H9 (cell line): ENCODE data around the gene SCAND1. TPM values are rescaled to one million over a fixed set of nuclear protein-coding genes. Genes with fewer than 3 reads are reported as not detected.
A peak's percentile ranks its signal among the peaks of the same experiment; 100 is the strongest.
"Not testable (repeated sequence)": the region's sequence is repeated elsewhere in the genome, so short reads cannot be mapped to it uniquely, and the experiment has no call there.

Experiments used
- DNase-seq: peaks from one replicate; pipeline ENCODE4 v3.0.0-alpha.2; 2017
- H2AFZ ChIP-seq: one replicate; pipeline ENCODE4 v1.6.1; 2013; ENCODE audit warnings: mild to moderate bottlenecking, low read length, control low read depth, moderate library complexity
- H2AK5ac ChIP-seq: 2 replicates; pipeline ENCODE4 v1.6.1; 2013; ENCODE audit warnings: low read length, control low read depth, mixed read lengths; ENCODE audit not compliant: insufficient read length
- H2BK120ac ChIP-seq: one replicate; pipeline ENCODE4 v1.6.1; 2013; ENCODE audit warnings: low read depth, mild to moderate bottlenecking, low read length, control low read depth, inconsistent platforms; ENCODE audit not compliant: poor library complexity, severe bottlenecking
- H2BK12ac ChIP-seq: 2 replicates; pipeline ENCODE4 v1.6.1; 2013; ENCODE audit warnings: low read length, control low read depth, mixed read lengths, low read depth; ENCODE audit not compliant: insufficient read length
- H2BK15ac ChIP-seq: 2 replicates; pipeline ENCODE4 v1.6.1; 2013; ENCODE audit warnings: low read depth, low read length, control low read depth
- H2BK20ac ChIP-seq: one replicate; pipeline ENCODE4 v1.6.1; 2013; ENCODE audit warnings: low read depth, mild to moderate bottlenecking, low read length, control low read depth, inconsistent platforms; ENCODE audit not compliant: poor library complexity, severe bottlenecking
- H2BK5ac ChIP-seq: 2 replicates; pipeline ENCODE4 v1.6.1; 2013; ENCODE audit warnings: low read length, control low read depth, mixed read lengths; ENCODE audit not compliant: insufficient read length
- H3K14ac ChIP-seq: 2 replicates; pipeline ENCODE4 v1.6.1; 2013; ENCODE audit warnings: low read length, control low read depth; ENCODE audit not compliant: insufficient read depth
- H3K18ac ChIP-seq: 2 replicates; pipeline ENCODE4 v1.6.1; 2013; ENCODE audit warnings: low read depth, mild to moderate bottlenecking, mixed read lengths, low read length, control low read depth; ENCODE audit not compliant: insufficient read length
- H3K23ac ChIP-seq: 2 replicates; pipeline ENCODE4 v1.6.1; 2013; ENCODE audit warnings: low read length, control low read depth, mixed read lengths, low read depth; ENCODE audit not compliant: insufficient read length
- H3K23me2 ChIP-seq: 2 replicates; pipeline ENCODE4 v1.6.1; 2013; ENCODE audit warnings: low read depth, mild to moderate bottlenecking, mixed read lengths, low read length, control low read depth; ENCODE audit not compliant: insufficient read length, poor library complexity, severe bottlenecking
- H3K27ac ChIP-seq: 2 replicates; pipeline ENCODE4 v1.5.1; 2013; ENCODE audit warnings: low read length, control low read depth, mixed read lengths, low read depth; ENCODE audit not compliant: insufficient read length
- H3K27me3 ChIP-seq: 2 replicates; pipeline ENCODE4 v1.6.1; 2013; ENCODE audit warnings: low read length, control low read depth, inconsistent platforms; ENCODE audit not compliant: insufficient read depth
- H3K4ac ChIP-seq: 2 replicates; pipeline ENCODE4 v1.6.1; 2013; ENCODE audit warnings: low read depth, mild to moderate bottlenecking, control low read depth, inconsistent platforms, low read length, moderate library complexity
- H3K4me1 ChIP-seq: 2 replicates; pipeline ENCODE4 v1.6.1; 2013; ENCODE audit warnings: low read length, control low read depth, inconsistent platforms; ENCODE audit not compliant: insufficient read depth
- H3K4me2 ChIP-seq: 2 replicates; pipeline ENCODE4 v1.6.1; 2013; ENCODE audit warnings: low read length, control low read depth, mixed read lengths; ENCODE audit not compliant: insufficient read length, insufficient read depth
- H3K56ac ChIP-seq: 2 replicates; pipeline ENCODE4 v1.6.1; 2013; ENCODE audit warnings: low read depth, mild to moderate bottlenecking, mixed read lengths, low read length, control low read depth; ENCODE audit not compliant: insufficient read length
- H3K79me1 ChIP-seq: 2 replicates; pipeline ENCODE4 v1.6.1; 2013; ENCODE audit warnings: low read depth, mild to moderate bottlenecking, moderate library complexity, low read length, control low read depth, inconsistent platforms; ENCODE audit not compliant: insufficient read depth, poor library complexity, severe bottlenecking
- H3K79me2 ChIP-seq: 2 replicates; pipeline ENCODE4 v1.6.1; 2013; ENCODE audit warnings: low read length, control low read depth, inconsistent platforms; ENCODE audit not compliant: insufficient read depth
- H3K9ac ChIP-seq: 2 replicates; pipeline ENCODE4 v1.6.1; 2013; ENCODE audit warnings: low read length, control low read depth, mixed read lengths; ENCODE audit not compliant: insufficient read length; ENCODE audit errors: extremely low read depth
- H3K9me3 ChIP-seq: one replicate; pipeline ENCODE4 v1.6.1; 2013; ENCODE audit warnings: low read depth, low read length, inconsistent platforms; ENCODE audit not compliant: control insufficient read depth
- H3T11ph ChIP-seq: one replicate; pipeline ENCODE4 v1.6.1; 2013; ENCODE audit warnings: mild to moderate bottlenecking, low read length, control low read depth, inconsistent platforms
- H4K20me1 ChIP-seq: one replicate; pipeline ENCODE4 v1.6.1; 2013; ENCODE audit not compliant: control insufficient read depth, insufficient read length, insufficient read depth
- H4K5ac ChIP-seq: 2 replicates; pipeline ENCODE4 v1.6.1; 2013; ENCODE audit warnings: low read depth, mild to moderate bottlenecking, mixed read lengths, low read length, control low read depth; ENCODE audit not compliant: insufficient read length
- H4K8ac ChIP-seq: replicated peaks from 2 replicates; pipeline ENCODE4 v1.6.1; 2013; ENCODE audit warnings: low read length, control low read depth, mixed read lengths, low read depth; ENCODE audit not compliant: insufficient read length
- H4K91ac ChIP-seq: 2 replicates; pipeline ENCODE4 v1.6.1; 2013; ENCODE audit warnings: low read depth, mild to moderate bottlenecking, moderate library complexity, mixed read lengths, low read length, control low read depth; ENCODE audit not compliant: insufficient read length
- H3K27ac Mint-ChIP-seq, 3 experiments: 2 replicates in 2 of 3; 3 replicates in 1 of 3; pipeline ENCODE4 v1.8.0; 2020 to 2021; ENCODE audit warnings: mixed read lengths in 3 of 3, mild to moderate bottlenecking in 1 of 3, moderate library complexity in 1 of 3
- H3K27me3 Mint-ChIP-seq: 2 replicates; pipeline ENCODE4 v1.8.0; 2021; ENCODE audit warnings: low read depth, mild to moderate bottlenecking, moderate library complexity, mixed read lengths
- H3K36me3 Mint-ChIP-seq, 3 experiments: 2 replicates in 2 of 3; 3 replicates in 1 of 3; pipeline ENCODE4 v1.8.0; 2020 to 2021; ENCODE audit warnings: low read depth in 3 of 3, mixed read lengths in 3 of 3; ENCODE audit not compliant: insufficient read depth in 1 of 3
- H3K4me1 Mint-ChIP-seq, 2 experiments: 2 replicates each; pipeline ENCODE4 v1.8.0; 2020; ENCODE audit warnings: mixed read lengths in 2 of 2
- H3K4me3 Mint-ChIP-seq, 2 experiments: 2 replicates in 1 of 2; 3 replicates in 1 of 2; pipeline ENCODE4 v1.8.0; 2020 to 2021; ENCODE audit warnings: mild to moderate bottlenecking in 2 of 2, mixed read lengths in 2 of 2, moderate library complexity in 1 of 2
- H3K9me3 Mint-ChIP-seq, 2 experiments: 2 replicates in 1 of 2; 3 replicates in 1 of 2; pipeline ENCODE4 v1.8.0; 2020; ENCODE audit warnings: mild to moderate bottlenecking in 2 of 2, mixed read lengths in 2 of 2, moderate library complexity in 1 of 2
- WGBS: extraction: QIAGEN DNeasy Blood & Tissue Kit; methylation state at CpG from one replicate; pipeline ENCODE4 v1.1.7; 2013; ENCODE audit warnings: missing lambda C conversion rate, low lambda C conversion rate, mixed read lengths; ENCODE audit not compliant: insufficient read length; ENCODE audit errors: extremely low coverage; 5-methylcytosine and 5-hydroxymethylcytosine counted together
- total RNA-seq: library from RNA; stranded (reverse); gene quantifications from 2 replicates; pipeline ENCODE4 v1.2.1, GENCODE V29; 2021
- TF ChIP-seq, protein P1 (sequence below): fragments of 200-600 bp; sonication (generic); conservative IDR thresholded peaks from 3 replicates; pipeline ENCODE4 v1.8.0; 2021; ENCODE audit warnings: antibody characterized with exemption, mild to moderate bottlenecking

Gene SCAND1
- total RNA-seq, 1 experiment from 2014 or later, result 59.1 TPM

DNA sequence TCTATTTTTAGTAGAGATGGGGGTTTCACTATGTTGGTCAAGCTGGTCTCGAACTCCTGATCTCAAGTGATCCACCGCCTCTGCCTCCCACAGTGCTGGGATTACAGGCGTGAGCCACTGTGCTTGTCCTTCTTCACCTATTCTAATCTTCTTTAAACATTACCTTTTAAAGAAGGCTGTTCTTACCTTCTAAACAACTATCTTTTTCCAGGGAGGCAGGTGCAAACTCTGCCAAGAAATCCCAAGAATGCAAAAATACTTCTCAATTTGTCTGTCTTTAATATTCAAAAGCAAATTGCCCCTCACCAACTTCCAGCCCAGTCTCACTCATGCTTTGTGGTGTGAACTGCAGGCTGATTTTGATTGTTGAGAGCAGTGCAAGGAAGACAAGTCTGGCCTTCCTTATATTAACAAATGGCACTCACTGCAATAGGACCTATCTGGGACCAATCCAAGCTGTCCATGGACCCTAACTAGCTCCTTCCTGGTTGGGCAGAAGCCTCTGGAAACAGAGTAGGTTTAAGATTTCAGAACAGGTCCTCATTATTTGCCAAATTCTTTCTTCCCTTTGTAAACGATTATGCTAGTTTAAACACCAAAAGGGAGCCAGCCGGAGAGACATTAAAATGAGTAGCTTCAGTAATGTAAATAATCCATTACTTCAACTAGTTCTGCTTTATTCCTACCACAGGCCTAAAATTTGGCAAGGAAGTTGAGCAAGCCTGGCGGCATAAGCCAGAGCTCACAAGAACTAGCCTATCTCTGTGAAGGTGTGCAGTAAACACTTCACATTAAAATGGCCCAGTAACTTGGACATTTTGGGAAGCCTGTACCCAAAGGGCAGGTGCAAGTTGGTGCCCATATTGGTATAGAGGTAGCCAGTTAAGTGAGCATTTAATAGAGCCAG is 1.6 kb downstream of the SCAND1 start:
- no peaks in the 10 kb centered on the region for H3K9me3 ChIP-seq
- no peak overlapping the region for H4K8ac ChIP-seq
- no peaks in the 10 kb centered on the region for H3K4me1 ChIP-seq
- TF ChIP-seq, protein P1, sequence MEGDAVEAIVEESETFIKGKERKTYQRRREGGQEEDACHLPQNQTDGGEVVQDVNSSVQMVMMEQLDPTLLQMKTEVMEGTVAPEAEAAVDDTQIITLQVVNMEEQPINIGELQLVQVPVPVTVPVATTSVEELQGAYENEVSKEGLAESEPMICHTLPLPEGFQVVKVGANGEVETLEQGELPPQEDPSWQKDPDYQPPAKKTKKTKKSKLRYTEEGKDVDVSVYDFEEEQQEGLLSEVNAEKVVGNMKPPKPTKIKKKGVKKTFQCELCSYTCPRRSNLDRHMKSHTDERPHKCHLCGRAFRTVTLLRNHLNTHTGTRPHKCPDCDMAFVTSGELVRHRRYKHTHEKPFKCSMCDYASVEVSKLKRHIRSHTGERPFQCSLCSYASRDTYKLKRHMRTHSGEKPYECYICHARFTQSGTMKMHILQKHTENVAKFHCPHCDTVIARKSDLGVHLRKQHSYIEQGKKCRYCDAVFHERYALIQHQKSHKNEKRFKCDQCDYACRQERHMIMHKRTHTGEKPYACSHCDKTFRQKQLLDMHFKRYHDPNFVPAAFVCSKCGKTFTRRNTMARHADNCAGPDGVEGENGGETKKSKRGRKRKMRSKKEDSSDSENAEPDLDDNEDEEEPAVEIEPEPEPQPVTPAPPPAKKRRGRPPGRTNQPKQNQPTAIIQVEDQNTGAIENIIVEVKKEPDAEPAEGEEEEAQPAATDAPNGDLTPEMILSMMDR, result no peak
- no peaks in the 10 kb centered on the region for H4K20me1 ChIP-seq
- H4K5ac ChIP-seq, result no peak overlapping the region
- no peak overlapping the region for H2BK20ac ChIP-seq
- no peak overlapping the region for H2BK12ac ChIP-seq
- Mint-ChIP-seq H3K4me3 (peak overlapping the region; percentile 90 to 98), H3K9me3 (no peaks in the 10 kb centered on the region), H3K27me3 (no peaks in the 10 kb centered on the region; the same call in 1 of the 2 replicates), H3K27ac (peak overlapping the region; percentile 90 to 97 (median 92)), H3K36me3 (peaks cover under 1 to 11% (median 9%) of the 10 kb centered on the region in 3 experiments; a peak in 5 of 7 replicates), H3K4me1 (peaks cover 9% of the 10 kb centered on the region in 2 experiments)
- no peaks in the 10 kb centered on the region for H3K79me1 ChIP-seq
- H3K27me3 ChIP-seq, result 0 out of 2 replicates have a peak, but pooled peaks cover under 1% of the 10 kb centered on the region
- no peak overlapping the region for H2AFZ ChIP-seq
- H2BK5ac ChIP-seq, result no peak overlapping the region
- H2AK5ac ChIP-seq, result no peak overlapping the region
- H3K79me2 ChIP-seq, result 0 out of 2 replicates have a peak, but pooled peaks cover 2% of the 10 kb centered on the region
- no peak overlapping the region for H3K4ac ChIP-seq
- H3K9ac ChIP-seq, result peak overlapping the region; percentile 93
- H3K4me2 ChIP-seq, result peak overlapping the region; percentile 90
- H4K91ac ChIP-seq, result no peak overlapping the region
- no peak overlapping the region for H2BK120ac ChIP-seq
- H3K27ac ChIP-seq, result peak overlapping the region; percentile 83
- H3K18ac ChIP-seq, result no peak overlapping the region
- no peak overlapping the region for H3K14ac ChIP-seq
- H3K23ac ChIP-seq, result no peak overlapping the region
- no peak overlapping the region for H3T11ph ChIP-seq
- H3K56ac ChIP-seq, result no peak overlapping the region
- H2BK15ac ChIP-seq, result no peak overlapping the region
- WGBS, result no CpG with 5 or more reads among the region's 6 CpGs
- DNase-seq, result no peak
- H3K23me2 ChIP-seq, result peaks cover 12% of the 10 kb centered on the region

DNA sequence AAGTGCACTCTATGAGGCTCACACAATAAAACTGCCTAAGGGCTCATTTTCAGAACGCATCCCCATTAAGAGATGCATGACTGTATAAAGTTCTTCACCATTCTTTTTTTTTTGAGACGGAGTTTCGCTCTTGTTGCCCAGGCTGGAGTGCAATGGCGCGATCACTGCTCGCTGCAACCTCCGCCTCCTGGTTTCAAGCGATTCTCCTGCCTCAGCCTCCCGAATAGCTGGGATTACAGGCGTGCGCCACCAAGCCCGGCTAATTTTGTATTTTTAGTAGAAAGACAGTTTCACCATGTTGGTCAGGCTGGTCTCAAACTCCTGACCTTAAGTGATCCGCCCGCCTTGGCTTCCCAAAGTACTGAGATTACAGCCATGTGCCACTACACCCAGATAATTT is 2.2 kb downstream of the SCAND1 start:
- H4K20me1 ChIP-seq, H3K23ac ChIP-seq, H3T11ph ChIP-seq, H3K4me1 ChIP-seq, H3K27me3 Mint-ChIP-seq, H4K5ac ChIP-seq, H2BK12ac ChIP-seq, H3K4ac ChIP-seq, H3K79me1 ChIP-seq, H3K79me2 ChIP-seq, H3K18ac ChIP-seq, H2BK15ac ChIP-seq, H2BK120ac ChIP-seq, H3K9me3 Mint-ChIP-seq, H3K9ac ChIP-seq, H2BK20ac ChIP-seq, H3K27me3 ChIP-seq, DNase-seq, H4K8ac ChIP-seq, H3K27ac Mint-ChIP-seq, H2AK5ac ChIP-seq, H2BK5ac ChIP-seq, H3K27ac ChIP-seq, H4K91ac ChIP-seq, H3K56ac ChIP-seq, H2AFZ ChIP-seq, H3K4me2 ChIP-seq, H3K9me3 ChIP-seq, H3K14ac ChIP-seq: not testable (repeated sequence)
- no CpG with 5 or more reads among the region's 14 CpGs for WGBS
- peaks cover 2 to 16% (median 15%) of the 10 kb centered on the region in 3 experiments; a peak in 6 of 7 replicates for H3K36me3 Mint-ChIP-seq
- H3K23me2 ChIP-seq, result peaks cover 12% of the 10 kb centered on the region
- peak overlapping the region; percentile 10 to 98; a peak in 2 of 5 replicates for H3K4me3 Mint-ChIP-seq
- peaks cover 13 to 15% of the 10 kb centered on the region in 2 experiments for H3K4me1 Mint-ChIP-seq
